WTC11 (cell line): Measurements from ENCODE around the gene MYO1H. TPM values are rescaled to one million over a fixed set of nuclear protein-coding genes. Genes with fewer than 3 reads are reported as not detected.

Source experiments
- ATAC-seq: fragments of 200-7000 bp; cut with Tn5 transposase; 2 replicates; pipeline ENCODE4 v1.10.0; 2021; ENCODE audit warnings: mild to moderate bottlenecking, moderate library complexity
- CTCF ChIA-PET: fragments of 300-600 bp; sonication (Branson Sonifier 250); formaldehyde crosslinking; loops from one replicate; lab custom pipeline; 2021; ENCODE audit warnings: antibody characterized with exemption; lab: Charles Lee
- POLR2A ChIA-PET: fragments of 350-600 bp; sonication (Branson Sonifier 250); formaldehyde crosslinking; loops from one replicate; lab custom pipeline; 2021; ENCODE audit warnings: antibody characterized with exemption; lab: Charles Lee
- DNase-seq: peaks from one replicate; pipeline ENCODE4 v3.0.0; 2021; ENCODE audit warnings: low spot score
- H3K27ac Mint-ChIP-seq: 2 replicates; pipeline ENCODE4 v1.8.0; 2021; ENCODE audit warnings: mixed read lengths
- H3K27me3 Mint-ChIP-seq: 2 replicates; pipeline ENCODE4 v1.8.0; 2021; ENCODE audit warnings: low read depth, mild to moderate bottlenecking, moderate library complexity, mixed read lengths
- H3K36me3 Mint-ChIP-seq: 2 replicates; pipeline ENCODE4 v1.8.0; 2021; ENCODE audit warnings: mixed read lengths
- H3K4me1 Mint-ChIP-seq: 2 replicates; pipeline ENCODE4 v1.8.0; 2022; ENCODE audit warnings: mixed read lengths
- H3K4me3 Mint-ChIP-seq: 2 replicates; pipeline ENCODE4 v1.8.0; 2021; ENCODE audit warnings: mild to moderate bottlenecking, moderate library complexity, mixed read lengths
- H3K9me3 Mint-ChIP-seq: 2 replicates; pipeline ENCODE4 v1.8.0; 2021; ENCODE audit warnings: mixed read lengths
- ARID4B ChIP-seq: sonication (generic); formaldehyde crosslinking; IDR thresholded peaks from 2 replicates; pipeline ENCODE4 v1.8.0; 2023; ENCODE audit warnings: missing genetic modification reagents, mild to moderate bottlenecking, borderline replicate concordance
- ATF3 ChIP-seq: sonication (generic); formaldehyde crosslinking; conservative IDR thresholded peaks from 2 replicates; pipeline ENCODE4 v1.8.1; 2022; ENCODE audit warnings: mild to moderate bottlenecking, missing genetic modification reagents
- E2F4 ChIP-seq: sonication (generic); formaldehyde crosslinking; IDR thresholded peaks from 2 replicates; pipeline ENCODE4 v1.8.1; 2022; ENCODE audit warnings: low read depth, mild to moderate bottlenecking, moderate library complexity, missing genetic modification reagents, borderline replicate concordance
- EMX1 ChIP-seq: fragments of 250-450 bp; sonication (Bioruptor Pico); IDR thresholded peaks from 2 replicates; pipeline ENCODE4 v1.8.0; 2021; ENCODE audit warnings: mild to moderate bottlenecking
- FOXP4 ChIP-seq: sonication (generic); formaldehyde crosslinking; IDR thresholded peaks from 2 replicates; pipeline ENCODE4 v1.8.0; 2022; ENCODE audit warnings: mild to moderate bottlenecking, missing genetic modification reagents
- GABPB1 ChIP-seq: sonication (generic); formaldehyde crosslinking; IDR thresholded peaks from 2 replicates; pipeline ENCODE4 v1.8.1; 2023; ENCODE audit warnings: mild to moderate bottlenecking, missing genetic modification reagents
- KAT7 ChIP-seq: sonication (generic); formaldehyde crosslinking; IDR thresholded peaks from 2 replicates; pipeline ENCODE4 v1.8.1; 2023; ENCODE audit warnings: missing genetic modification reagents, mild to moderate bottlenecking, borderline replicate concordance
- MYBL2 ChIP-seq: sonication (generic); formaldehyde crosslinking; IDR thresholded peaks from 2 replicates; pipeline ENCODE4 v1.8.1; 2023; ENCODE audit warnings: mild to moderate bottlenecking, moderate library complexity, missing genetic modification reagents
- TCF7 ChIP-seq: sonication (generic); formaldehyde crosslinking; IDR thresholded peaks from 2 replicates; pipeline ENCODE4 v1.8.0; 2022; ENCODE audit warnings: mild to moderate bottlenecking, low read depth, missing genetic modification reagents, moderate library complexity
- TEAD1 ChIP-seq: sonication (generic); formaldehyde crosslinking; IDR thresholded peaks from 2 replicates; pipeline ENCODE4 v1.8.0; 2022; ENCODE audit warnings: mild to moderate bottlenecking, missing genetic modification reagents
- ZNF138 ChIP-seq: sonication (generic); formaldehyde crosslinking; conservative IDR thresholded peaks from 2 replicates; pipeline ENCODE4 v1.8.1; 2022; ENCODE audit warnings: mild to moderate bottlenecking, moderate library complexity, missing genetic modification reagents
- ZNF416 ChIP-seq: fragments of 250-450 bp; sonication (Bioruptor Pico); IDR thresholded peaks from 2 replicates; pipeline ENCODE4 v1.9.0; 2021; ENCODE audit warnings: mild to moderate bottlenecking, inconsistent platforms
- ZNF671 ChIP-seq: fragments of 250-450 bp; sonication (Bioruptor Pico); IDR thresholded peaks from 2 replicates; pipeline ENCODE4 v1.8.0; 2021; ENCODE audit warnings: mild to moderate bottlenecking
- total RNA-seq: library from RNA; stranded (reverse); gene quantifications from 3 replicates; pipeline ENCODE4 v1.2.3, GENCODE V29; 2021
- TF ChIP-seq, protein P1 (sequence below): sonication (generic); formaldehyde crosslinking; IDR thresholded peaks from 2 replicates; pipeline ENCODE4 v1.8.0; 2022; ENCODE audit warnings: mild to moderate bottlenecking, missing genetic modification reagents
- TF ChIP-seq, protein P2 (sequence below): sonication (generic); formaldehyde crosslinking; IDR thresholded peaks from 2 replicates; pipeline ENCODE4 v1.8.0; 2023; ENCODE audit warnings: mild to moderate bottlenecking, missing genetic modification reagents
- TF ChIP-seq, protein P3 (sequence below): fragments of 200-600 bp; IDR thresholded peaks from 2 replicates; pipeline ENCODE4 v1.8.0; 2022; ENCODE audit warnings: antibody characterized with exemption
- TF ChIP-seq, protein P4 (sequence below): fragments of 250-450 bp; sonication (Bioruptor Pico); IDR thresholded peaks from 2 replicates; pipeline ENCODE4 v2.1.2; 2022; ENCODE audit warnings: mild to moderate bottlenecking, moderate library complexity

MYO1H gene
- total RNA-seq, 1 experiment from 2014 or later: 0.44 TPM

- CTCF ChIA-PET: interaction anchor here (1.1 kb wide), 1 partner anchor 43 kb away, joined by 3 read pairs; no protein-coding TSS in a partner anchor
- DNase-seq: no peak
- 0 out of 2 replicates have a peak, but pooled peaks cover 4% of the 10 kb centered on the region for H3K36me3 Mint-ChIP-seq
- TF ChIP-seq GABPB1 (CRISPR knock-in tag) (peak; percentile 71), ZNF416 (CRISPR knock-in tag) (no peak)
- TF ChIP-seq, all 79 proteins: peak for 1
- Mint-ChIP-seq H3K4me1 (peaks cover 14% of the 10 kb centered on the region), H3K27ac (no peak overlapping the region), H3K27me3 (peaks cover 58% of the 10 kb centered on the region), H3K9me3 (no peaks in the 10 kb centered on the region), H3K4me3 (no peak overlapping the region)
- POLR2A ChIA-PET: no interaction called here
- no peak for ATAC-seq
Observed at GRCh38 chr12:109307051-109307450, 40.6 kb upstream of the MYO1H start.

GRCh38 chr12:109308534-109309380 lies 38.9 kb upstream of the MYO1H start, which contains the start of gene FOXN4:
Gene FOXN4, minus strand, starts transcription at chr12:109309284. Its CDS starts 963 bp downstream, at chr12:109308321.
- H3K36me3 Mint-ChIP-seq: 0 out of 2 replicates have a peak, but pooled peaks cover 4% of the 10 kb centered on the region
- H3K27ac Mint-ChIP-seq: no peak within 1 kb of the TSS
- CTCF ChIA-PET: interaction anchor here (0.6 to 1.9 kb wide), 6 partner anchors 35 to 177 kb away, joined by 3 to 8 read pairs (median 4); no protein-coding TSS in a partner anchor
- peaks cover 75% of the 10 kb centered on the region for H3K27me3 Mint-ChIP-seq
- POLR2A ChIA-PET: no interaction called here
- H3K4me3 Mint-ChIP-seq: peak within 1 kb of the TSS; percentile 88
- DNase-seq: peak; percentile 80
- peaks cover 7% of the 10 kb centered on the region for H3K4me1 Mint-ChIP-seq
- no peaks in the 10 kb centered on the region for H3K9me3 Mint-ChIP-seq
- ATAC-seq: peak; percentile 73
- TF ChIP-seq MYBL2 (CRISPR knock-in tag): peak; percentile 59; the same call in 1 of the 2 replicates
- TF ChIP-seq ZNF671 (CRISPR knock-in tag): no peak
- TF ChIP-seq, protein P1, sequence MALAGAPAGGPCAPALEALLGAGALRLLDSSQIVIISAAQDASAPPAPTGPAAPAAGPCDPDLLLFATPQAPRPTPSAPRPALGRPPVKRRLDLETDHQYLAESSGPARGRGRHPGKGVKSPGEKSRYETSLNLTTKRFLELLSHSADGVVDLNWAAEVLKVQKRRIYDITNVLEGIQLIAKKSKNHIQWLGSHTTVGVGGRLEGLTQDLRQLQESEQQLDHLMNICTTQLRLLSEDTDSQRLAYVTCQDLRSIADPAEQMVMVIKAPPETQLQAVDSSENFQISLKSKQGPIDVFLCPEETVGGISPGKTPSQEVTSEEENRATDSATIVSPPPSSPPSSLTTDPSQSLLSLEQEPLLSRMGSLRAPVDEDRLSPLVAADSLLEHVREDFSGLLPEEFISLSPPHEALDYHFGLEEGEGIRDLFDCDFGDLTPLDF: no peak
- no peak for TF ChIP-seq KAT7 (CRISPR knock-in tag)
- TF ChIP-seq, protein P2, sequence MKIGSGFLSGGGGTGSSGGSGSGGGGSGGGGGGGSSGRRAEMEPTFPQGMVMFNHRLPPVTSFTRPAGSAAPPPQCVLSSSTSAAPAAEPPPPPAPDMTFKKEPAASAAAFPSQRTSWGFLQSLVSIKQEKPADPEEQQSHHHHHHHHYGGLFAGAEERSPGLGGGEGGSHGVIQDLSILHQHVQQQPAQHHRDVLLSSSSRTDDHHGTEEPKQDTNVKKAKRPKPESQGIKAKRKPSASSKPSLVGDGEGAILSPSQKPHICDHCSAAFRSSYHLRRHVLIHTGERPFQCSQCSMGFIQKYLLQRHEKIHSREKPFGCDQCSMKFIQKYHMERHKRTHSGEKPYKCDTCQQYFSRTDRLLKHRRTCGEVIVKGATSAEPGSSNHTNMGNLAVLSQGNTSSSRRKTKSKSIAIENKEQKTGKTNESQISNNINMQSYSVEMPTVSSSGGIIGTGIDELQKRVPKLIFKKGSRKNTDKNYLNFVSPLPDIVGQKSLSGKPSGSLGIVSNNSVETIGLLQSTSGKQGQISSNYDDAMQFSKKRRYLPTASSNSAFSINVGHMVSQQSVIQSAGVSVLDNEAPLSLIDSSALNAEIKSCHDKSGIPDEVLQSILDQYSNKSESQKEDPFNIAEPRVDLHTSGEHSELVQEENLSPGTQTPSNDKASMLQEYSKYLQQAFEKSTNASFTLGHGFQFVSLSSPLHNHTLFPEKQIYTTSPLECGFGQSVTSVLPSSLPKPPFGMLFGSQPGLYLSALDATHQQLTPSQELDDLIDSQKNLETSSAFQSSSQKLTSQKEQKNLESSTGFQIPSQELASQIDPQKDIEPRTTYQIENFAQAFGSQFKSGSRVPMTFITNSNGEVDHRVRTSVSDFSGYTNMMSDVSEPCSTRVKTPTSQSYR: peak; percentile 19; the same call in 1 of the 2 replicates
- no peak for TF ChIP-seq ZNF138
- no peak for TF ChIP-seq TEAD1 (CRISPR knock-in tag)
- peak; percentile 91 for TF ChIP-seq E2F4 (CRISPR knock-in tag)
- no peak for TF ChIP-seq TCF7 (CRISPR knock-in tag)
- TF ChIP-seq EMX1 (CRISPR knock-in tag): no peak
- TF ChIP-seq, protein P3, sequence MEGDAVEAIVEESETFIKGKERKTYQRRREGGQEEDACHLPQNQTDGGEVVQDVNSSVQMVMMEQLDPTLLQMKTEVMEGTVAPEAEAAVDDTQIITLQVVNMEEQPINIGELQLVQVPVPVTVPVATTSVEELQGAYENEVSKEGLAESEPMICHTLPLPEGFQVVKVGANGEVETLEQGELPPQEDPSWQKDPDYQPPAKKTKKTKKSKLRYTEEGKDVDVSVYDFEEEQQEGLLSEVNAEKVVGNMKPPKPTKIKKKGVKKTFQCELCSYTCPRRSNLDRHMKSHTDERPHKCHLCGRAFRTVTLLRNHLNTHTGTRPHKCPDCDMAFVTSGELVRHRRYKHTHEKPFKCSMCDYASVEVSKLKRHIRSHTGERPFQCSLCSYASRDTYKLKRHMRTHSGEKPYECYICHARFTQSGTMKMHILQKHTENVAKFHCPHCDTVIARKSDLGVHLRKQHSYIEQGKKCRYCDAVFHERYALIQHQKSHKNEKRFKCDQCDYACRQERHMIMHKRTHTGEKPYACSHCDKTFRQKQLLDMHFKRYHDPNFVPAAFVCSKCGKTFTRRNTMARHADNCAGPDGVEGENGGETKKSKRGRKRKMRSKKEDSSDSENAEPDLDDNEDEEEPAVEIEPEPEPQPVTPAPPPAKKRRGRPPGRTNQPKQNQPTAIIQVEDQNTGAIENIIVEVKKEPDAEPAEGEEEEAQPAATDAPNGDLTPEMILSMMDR: no peak
- 0 out of 2 replicates have a peak, but pooled peaks have one; percentile 40 for TF ChIP-seq FOXP4 (CRISPR knock-in tag)
- TF ChIP-seq, protein P4, sequence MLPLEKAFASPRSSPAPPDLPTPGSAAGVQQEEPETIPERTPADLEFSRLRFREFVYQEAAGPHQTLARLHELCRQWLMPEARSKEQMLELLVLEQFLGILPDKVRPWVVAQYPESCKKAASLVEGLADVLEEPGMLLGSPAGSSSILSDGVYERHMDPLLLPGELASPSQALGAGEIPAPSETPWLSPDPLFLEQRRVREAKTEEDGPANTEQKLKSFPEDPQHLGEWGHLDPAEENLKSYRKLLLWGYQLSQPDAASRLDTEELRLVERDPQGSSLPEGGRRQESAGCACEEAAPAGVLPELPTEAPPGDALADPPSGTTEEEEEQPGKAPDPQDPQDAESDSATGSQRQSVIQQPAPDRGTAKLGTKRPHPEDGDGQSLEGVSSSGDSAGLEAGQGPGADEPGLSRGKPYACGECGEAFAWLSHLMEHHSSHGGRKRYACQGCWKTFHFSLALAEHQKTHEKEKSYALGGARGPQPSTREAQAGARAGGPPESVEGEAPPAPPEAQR (CRISPR knock-in tag): no peak
- no peak; the same call in 1 of the 2 replicates for TF ChIP-seq ARID4B
- TF ChIP-seq ATF3 (CRISPR knock-in tag): no peak
